ENCODE measurements around the gene FOXN3.

FOXN3 gene

GRCh38 chr14:89382487-89382886 lies 34.5 kb downstream of the FOXN3 start:
- DNase-seq: no peak

- no peak for DNase-seq
Observed at GRCh38 chr14:89379891-89380820, 36.9 kb downstream of the FOXN3 start.

GRCh38 chr14:89379006-89379405 lies 38.0 kb downstream of the FOXN3 start:
- no peak for DNase-seq

GRCh38 chr14:89378119-89378518 lies 38.9 kb downstream of the FOXN3 start:
- peak; percentile 50 for DNase-seq

GRCh38 chr14:89377544-89377943 lies 39.5 kb downstream of the FOXN3 start:
- no peak for DNase-seq

- DNase-seq: no peak
Observed at GRCh38 chr14:89374908-89375307, 42.1 kb downstream of the FOXN3 start.

GRCh38 chr14:89373185-89373584 lies 43.8 kb downstream of the FOXN3 start:
- no peak for DNase-seq

GRCh38 chr14:89372512-89372883 lies 44.5 kb downstream of the FOXN3 start:
- no peak for DNase-seq

GRCh38 chr14:89371585-89372511 lies 45.2 kb downstream of the FOXN3 start:
- no peak for DNase-seq

GRCh38 chr14:89370781-89371180 lies 46.3 kb downstream of the FOXN3 start:
- DNase-seq: no peak

GRCh38 chr14:89370381-89370780 lies 46.7 kb downstream of the FOXN3 start:
- DNase-seq: no peak

GRCh38 chr14:89369656-89370055 lies 47.4 kb downstream of the FOXN3 start:
- no peak for DNase-seq

- DNase-seq: no peak
Observed at GRCh38 chr14:89368490-89369477, 48.2 kb downstream of the FOXN3 start.

GRCh38 chr14:89367779-89368120 lies 49.3 kb downstream of the FOXN3 start:
- DNase-seq: no peak

- no peak for DNase-seq
Observed at GRCh38 chr14:89366864-89367778, 49.9 kb downstream of the FOXN3 start.

- peak; percentile 64 for DNase-seq
Observed at GRCh38 chr14:89365061-89365801, 51.8 kb downstream of the FOXN3 start.

- DNase-seq: no peak
Observed at GRCh38 chr14:89364316-89364715, 52.7 kb downstream of the FOXN3 start.

GRCh38 chr14:89360277-89360676 lies 56.8 kb downstream of the FOXN3 start:
- no peak for DNase-seq

GRCh38 chr14:89359477-89360222 lies 57.4 kb downstream of the FOXN3 start:
- DNase-seq: no peak

All from activated CD4-positive, alpha-beta T cell treated with anti-CD3 and anti-CD28 coated beads for 48 hours (primary cell).